Uterus (tissue), 2 donors: ENCODE measurements around the gene WDR64.

ENCODE experiments used
- CTCF ChIP-seq, 4 experiments: fragments of 200-600 bp in 2 of 4; fragments of 450-650 bp in 2 of 4; sonication (generic) in 2 of 4; IDR thresholded peaks; one replicate each; pipeline ENCODE4 v1.5.1; 2016 to 2019; ENCODE audit warnings: antibody characterized with exemption in 4 of 4, mild to moderate bottlenecking in 2 of 4, moderate library complexity in 1 of 4
- POLR2A ChIP-seq, 2 donors: fragments of 450-650 bp; IDR thresholded peaks; one replicate each; pipeline ENCODE4 v1.6.1; 2016; ENCODE audit warnings: antibody characterized with exemption in 2 of 2, mild to moderate bottlenecking in 1 of 2, moderate library complexity in 1 of 2

DNA sequence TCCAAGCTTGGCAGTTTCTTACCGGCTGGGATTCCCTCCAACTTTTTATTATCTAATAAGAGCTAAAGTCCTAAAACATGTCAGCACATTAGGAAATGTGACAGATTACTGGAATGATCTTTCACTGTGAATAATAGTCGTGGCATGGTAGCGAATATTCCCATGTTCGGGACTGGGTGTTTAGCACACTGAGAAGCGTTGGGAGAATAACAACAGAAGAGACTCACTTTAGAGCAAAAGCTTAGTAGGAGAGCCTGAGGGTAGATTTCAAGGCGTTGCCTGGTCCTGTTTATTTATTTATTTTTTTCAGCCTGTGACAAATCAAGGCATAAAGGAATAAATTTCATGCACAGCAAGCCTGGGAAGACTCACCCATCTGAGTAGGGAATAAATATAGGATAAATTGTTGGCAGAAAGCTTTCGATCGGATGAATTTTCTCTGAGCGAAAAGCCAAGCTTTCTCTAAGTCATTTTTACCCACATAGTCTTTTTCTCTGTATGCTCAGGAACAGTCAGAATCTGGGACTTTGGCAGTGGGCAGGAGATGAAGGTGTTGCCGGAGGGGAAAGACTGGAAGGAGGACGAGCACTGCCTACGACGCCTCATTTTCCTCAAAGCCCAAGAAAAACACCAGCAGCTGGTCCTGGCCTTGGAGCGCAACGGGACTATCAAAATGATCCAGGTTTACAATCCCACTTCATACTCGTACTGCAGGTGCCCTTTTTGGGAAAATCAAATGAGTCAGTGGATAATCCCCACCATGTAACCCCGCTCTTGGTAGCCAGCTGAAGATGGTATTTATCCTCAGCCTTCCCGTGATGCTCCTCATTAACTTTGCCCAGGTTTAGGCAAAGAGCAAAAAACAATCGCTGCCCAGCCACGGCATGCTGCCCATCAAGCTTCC is 97.2 kb downstream of the WDR64 start:
- no peak for TF ChIP-seq CTCF (IDR thresholded peaks at IDR 0.05)
- no peak for TF ChIP-seq POLR2A (IDR thresholded peaks at IDR 0.05)
